BJ (cell line): ENCODE data around the gene PRR5L. TPM values are rescaled to one million over a fixed set of nuclear protein-coding genes. Genes with fewer than 3 reads are reported as not detected.

Experiments used
- CTCF ChIA-PET: fragments of 350-600 bp; formaldehyde crosslinking; extraction: SDS; loops from one replicate; lab custom pipeline; 2021; ENCODE audit warnings: antibody characterized with exemption, inconsistent platforms; lab: Yijun Ruan, JAX
- POLR2A ChIA-PET: fragments of 300-600 bp; sonication (Branson Sonifier 250); formaldehyde crosslinking; extraction: SDS; loops from one replicate; lab custom pipeline; 2021; ENCODE audit warnings: antibody characterized with exemption; lab: Charles Lee
- DNase-seq: peaks from one replicate; pipeline ENCODE4 v3.0.0-alpha.2; 2011; ENCODE audit warnings: low read depth
- H3K27me3 ChIP-seq: 2 replicates; pipeline ENCODE4 v1.6.0; 2011; ENCODE audit warnings: low read length; ENCODE audit not compliant: control insufficient read depth, insufficient read depth
- H3K36me3 ChIP-seq: 2 replicates; pipeline ENCODE4 v1.5.1; 2011; ENCODE audit warnings: low read length; ENCODE audit not compliant: control insufficient read depth, insufficient read depth
- H3K4me3 ChIP-seq: 2 replicates; pipeline ENCODE4 v1.5.1; 2011; ENCODE audit warnings: low read depth, mild to moderate bottlenecking, control low read depth, low read length
- polyA plus RNA-seq: library from polyadenylated mRNA; depleted of rRNA; stranded (reverse); fragments of >200 nt; gene quantifications from 2 replicates; pipeline ENCODE4 v1.2.3, GENCODE V29; 2011
- TF ChIP-seq, protein P1 (sequence below): IDR thresholded peaks from 2 replicates; pipeline ENCODE4 v1.5.1; 2011; ENCODE audit warnings: low read depth, mild to moderate bottlenecking, control low read depth, inconsistent platforms, low read length, moderate library complexity; ENCODE audit not compliant: insufficient read depth

PRR5L gene
- polyA plus RNA-seq, 1 experiment, result 13.3 TPM

DNA sequence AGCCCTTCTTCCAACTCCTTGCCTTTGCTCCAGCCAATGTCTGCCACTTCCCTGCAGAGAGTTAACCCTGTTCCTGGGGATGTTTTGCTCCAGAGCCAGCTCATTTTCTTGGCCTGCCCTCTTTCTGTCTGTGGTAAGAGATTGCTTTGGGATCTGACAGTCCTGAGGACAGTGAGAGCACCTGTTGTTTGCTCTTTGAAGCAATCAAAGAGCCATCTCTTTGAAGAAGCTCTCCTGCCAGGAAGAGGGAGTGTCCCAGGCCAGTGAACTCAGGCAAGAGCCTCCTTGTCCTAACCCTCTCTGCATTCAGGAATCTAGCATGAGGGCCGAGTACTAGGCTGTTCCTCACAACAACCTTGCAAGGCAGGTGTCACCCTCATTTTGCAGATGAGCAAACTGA lies 171.8 kb downstream of the PRR5L start:
- Histone ChIP-seq H3K4me3 (no peak overlapping the region), H3K36me3 (no peaks in the 10 kb centered on the region), H3K27me3 (no peaks in the 10 kb centered on the region)
- TF ChIP-seq, protein P1, sequence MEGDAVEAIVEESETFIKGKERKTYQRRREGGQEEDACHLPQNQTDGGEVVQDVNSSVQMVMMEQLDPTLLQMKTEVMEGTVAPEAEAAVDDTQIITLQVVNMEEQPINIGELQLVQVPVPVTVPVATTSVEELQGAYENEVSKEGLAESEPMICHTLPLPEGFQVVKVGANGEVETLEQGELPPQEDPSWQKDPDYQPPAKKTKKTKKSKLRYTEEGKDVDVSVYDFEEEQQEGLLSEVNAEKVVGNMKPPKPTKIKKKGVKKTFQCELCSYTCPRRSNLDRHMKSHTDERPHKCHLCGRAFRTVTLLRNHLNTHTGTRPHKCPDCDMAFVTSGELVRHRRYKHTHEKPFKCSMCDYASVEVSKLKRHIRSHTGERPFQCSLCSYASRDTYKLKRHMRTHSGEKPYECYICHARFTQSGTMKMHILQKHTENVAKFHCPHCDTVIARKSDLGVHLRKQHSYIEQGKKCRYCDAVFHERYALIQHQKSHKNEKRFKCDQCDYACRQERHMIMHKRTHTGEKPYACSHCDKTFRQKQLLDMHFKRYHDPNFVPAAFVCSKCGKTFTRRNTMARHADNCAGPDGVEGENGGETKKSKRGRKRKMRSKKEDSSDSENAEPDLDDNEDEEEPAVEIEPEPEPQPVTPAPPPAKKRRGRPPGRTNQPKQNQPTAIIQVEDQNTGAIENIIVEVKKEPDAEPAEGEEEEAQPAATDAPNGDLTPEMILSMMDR, result no peak
- DNase-seq, result no peak
- ChIA-PET POLR2A (no interaction called here), CTCF (interaction anchor here (0.8 to 6.8 kb wide), 6 partner anchors 11 to 176 kb away, joined by 3 to 41 read pairs (median 4); partner anchors contain the start of gene COMMD9)

DNA sequence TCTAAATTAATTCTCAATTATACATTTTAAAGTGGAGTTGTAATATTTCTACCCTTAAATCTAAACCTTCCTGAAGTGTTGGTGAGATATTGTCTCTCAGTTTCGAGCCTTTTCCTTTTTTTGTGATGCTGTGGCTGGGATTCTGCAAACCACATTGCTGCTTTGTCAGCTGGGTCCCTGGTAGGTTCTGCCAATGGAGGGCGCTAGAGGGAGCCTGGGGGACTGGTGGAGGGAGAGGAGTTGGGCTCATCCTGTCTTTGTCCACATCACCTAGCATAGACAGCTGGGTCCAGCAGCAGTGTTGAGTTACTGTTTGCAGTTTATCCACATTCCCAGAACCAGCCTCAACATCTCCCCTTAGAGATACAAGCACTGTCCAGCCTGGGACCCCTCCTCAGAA lies 173.0 kb downstream of the PRR5L start:
- Histone ChIP-seq H3K27me3 (no peaks in the 10 kb centered on the region), H3K4me3 (no peak overlapping the region), H3K36me3 (no peaks in the 10 kb centered on the region)
- DNase-seq, result no peak
- POLR2A ChIA-PET, result interaction anchor here (0.6 kb wide), 1 partner anchor 8 kb away, joined by 3 read pairs; no protein-coding TSS in a partner anchor
- TF ChIP-seq, protein P1, result peak; percentile 51
- CTCF ChIA-PET, result interaction anchor here (1.0 to 6.8 kb wide), 7 partner anchors 10 to 850 kb away, joined by 3 to 41 read pairs (median 5); partner anchors contain the start of gene COMMD9

DNA sequence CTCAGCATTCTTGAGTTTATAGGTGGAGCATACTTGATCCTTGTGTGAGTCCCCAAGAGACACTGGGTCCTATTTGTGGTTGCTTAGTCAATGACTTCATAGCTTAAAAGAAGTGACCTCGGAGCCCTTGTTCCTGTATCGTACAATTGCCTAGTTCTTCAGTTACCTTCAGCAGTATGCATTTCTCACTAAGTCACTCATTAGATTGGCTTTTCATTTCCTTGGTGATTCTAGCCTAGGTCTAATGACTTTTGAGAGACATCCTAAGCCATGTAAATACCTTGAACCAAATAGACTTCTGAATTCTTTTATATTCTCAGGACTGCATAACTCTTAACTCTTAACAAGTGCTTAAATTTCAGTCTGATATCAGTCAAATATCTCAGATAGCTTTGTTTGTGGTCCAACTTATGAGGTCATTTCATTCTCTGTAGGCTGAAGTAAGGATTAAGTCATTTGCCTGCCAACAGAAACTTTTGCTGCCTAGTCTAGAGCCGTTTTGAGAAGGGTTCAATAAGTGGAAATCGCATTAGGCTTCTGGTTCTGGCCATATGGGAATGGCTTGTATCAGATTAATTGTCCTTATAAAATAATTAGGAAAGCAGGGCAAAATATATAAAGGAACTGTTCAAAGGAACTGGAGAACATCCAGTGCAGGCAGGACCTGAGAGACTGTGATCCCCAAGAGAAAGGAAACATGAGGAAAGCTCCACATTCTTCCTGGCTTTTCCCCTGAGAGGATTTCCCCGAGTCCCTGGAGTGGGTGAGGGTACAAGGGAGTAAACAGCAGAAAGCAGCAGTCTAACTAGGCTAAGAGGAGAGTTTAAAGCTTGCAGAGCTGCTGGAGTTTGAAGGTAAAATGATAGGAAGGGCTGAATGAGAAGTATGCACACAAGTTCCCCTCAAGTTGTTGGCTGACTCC lies 174.1 kb downstream of the PRR5L start:
- no peaks in the 10 kb centered on the region for H3K27me3 ChIP-seq
- ChIA-PET POLR2A (interaction anchor here (0.5 to 0.9 kb wide), 3 partner anchors 18 to 94 kb away, joined by 3 to 4 read pairs (median 3); no protein-coding TSS in a partner anchor), CTCF (interaction anchor here (1.1 to 6.8 kb wide), 6 partner anchors 9 to 179 kb away, joined by 3 to 41 read pairs (median 8); partner anchors contain the start of genes COMMD9 and PRR5L)
- DNase-seq, result peak; percentile 32
- no peak overlapping the region for H3K4me3 ChIP-seq
- no peaks in the 10 kb centered on the region for H3K36me3 ChIP-seq
- TF ChIP-seq, protein P1, result no peak

DNA sequence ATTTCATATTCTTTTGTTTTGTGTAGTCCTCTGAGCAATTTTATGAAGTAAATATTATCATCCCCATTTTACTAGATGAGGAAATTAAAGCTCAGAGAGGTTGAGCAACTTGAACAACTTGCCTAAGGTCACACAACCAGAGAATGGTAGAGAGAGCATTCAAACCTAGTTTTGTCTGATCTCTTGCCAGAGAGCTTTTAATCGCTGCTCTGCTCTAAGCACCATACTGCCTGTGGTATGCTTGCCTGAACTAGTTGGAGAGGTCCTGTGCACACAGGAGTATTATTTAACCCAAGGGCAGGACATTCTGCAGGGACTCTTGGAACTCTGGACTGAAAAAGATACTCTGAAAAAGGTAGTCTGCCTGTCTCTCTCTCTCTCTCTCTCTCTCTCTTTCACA lies 175.5 kb downstream of the PRR5L start:
- DNase-seq, result no peak
- Histone ChIP-seq H3K27me3 (no peaks in the 10 kb centered on the region), H3K36me3 (no peaks in the 10 kb centered on the region), H3K4me3 (no peak overlapping the region)
- POLR2A ChIA-PET, result no interaction called here
- CTCF ChIA-PET, result interaction anchor here (1.2 to 6.8 kb wide), 2 partner anchors 94 to 180 kb away, joined by 4 to 41 read pairs; partner anchors contain the start of gene COMMD9
- TF ChIP-seq, protein P1, result no peak

DNA sequence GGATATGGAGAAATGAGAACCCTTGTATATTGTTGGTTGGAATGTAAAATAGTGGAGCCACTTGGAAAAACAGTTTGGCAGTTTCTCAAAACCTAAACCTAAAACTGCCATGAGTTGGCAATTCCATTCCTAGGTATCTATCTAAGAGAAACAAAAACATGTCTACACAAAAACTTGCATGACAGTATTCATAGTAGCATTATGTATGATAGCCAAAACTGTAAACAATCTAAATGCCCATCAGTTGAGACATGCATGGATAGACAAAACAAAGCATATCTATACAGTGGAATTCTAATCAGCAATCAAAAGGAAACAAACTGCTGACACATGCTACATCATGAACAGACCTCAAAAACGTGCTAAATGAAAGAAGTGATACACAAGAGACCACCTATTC lies 179.1 kb downstream of the PRR5L start:
- Histone ChIP-seq H3K4me3 (no peak overlapping the region), H3K27me3 (no peaks in the 10 kb centered on the region), H3K36me3 (no peaks in the 10 kb centered on the region)
- no peak for DNase-seq
- CTCF ChIA-PET, result interaction anchor here (1.1 to 6.4 kb wide), 2 partner anchors 181 to 182 kb away, joined by 7 to 205 read pairs; partner anchors contain the start of genes COMMD9 and PRR5L
- POLR2A ChIA-PET, result no interaction called here
- TF ChIP-seq, protein P1, result no peak
